CD14-positive monocyte (primary cell): ENCODE data around the gene CMTR2. TPM values are rescaled to one million over a fixed set of nuclear protein-coding genes. Genes with fewer than 3 reads are reported as not detected.

ENCODE experiments used
- DNase-seq, 3 donors: peaks; one replicate each; pipeline ENCODE4 v3.0.0-alpha.2; 2011 to 2022
- H2AFZ ChIP-seq: 2 replicates; pipeline ENCODE4 v1.6.0; 2012; ENCODE audit warnings: mild to moderate bottlenecking, low read depth, low read length, inconsistent platforms; ENCODE audit not compliant: insufficient read depth, poor library complexity, severe bottlenecking
- H3K27ac ChIP-seq, 2 donors: 1 replicate in 1 of 2; 2 replicates in 1 of 2; pipeline ENCODE4 v1.5.1; 2012 to 2013; ENCODE audit warnings: low read length in 2 of 2, control low read depth in 1 of 2, inconsistent platforms in 1 of 2, low read depth in 1 of 2, mild to moderate bottlenecking in 1 of 2
- H3K27me3 ChIP-seq, 2 donors: one replicate each; pipeline versions ENCODE4 v1.6.0 to v1.6.1; 2011 to 2013; ENCODE audit warnings: low read length in 2 of 2; ENCODE audit not compliant: control insufficient read depth in 2 of 2, insufficient read depth in 2 of 2
- H3K36me3 ChIP-seq, 2 donors: replicated peaks in 1 of 2; 1 replicate in 1 of 2; 2 replicates in 1 of 2; pipeline versions ENCODE4 v1.5.1 to v1.6.1; 2012 to 2013; ENCODE audit warnings: low read length in 2 of 2, control low read depth in 1 of 2, inconsistent platforms in 1 of 2, mild to moderate bottlenecking in 1 of 2; ENCODE audit not compliant: insufficient read depth in 2 of 2, control insufficient read depth in 1 of 2
- H3K4me1 ChIP-seq, 2 donors: 1 replicate in 1 of 2; 2 replicates in 1 of 2; pipeline versions ENCODE4 v1.5.1 to v1.6.1; 2012 to 2013; ENCODE audit warnings: low read length in 2 of 2, control low read depth in 1 of 2, inconsistent platforms in 1 of 2, mild to moderate bottlenecking in 1 of 2, moderate library complexity in 1 of 2; ENCODE audit not compliant: insufficient read depth in 2 of 2, control insufficient read depth in 1 of 2
- H3K4me2 ChIP-seq: replicated peaks from 2 replicates; pipeline ENCODE3; 2012; ENCODE audit warnings: low read length, moderate library complexity, mild to moderate bottlenecking; ENCODE audit not compliant: poor library complexity, severe bottlenecking; ENCODE audit errors: extremely low read depth
- H3K4me3 ChIP-seq, 3 experiments: fragments of 200-600 bp in 1 of 3; sonication (generic) in 1 of 3; replicated peaks in 1 of 3; 1 replicate in 2 of 3; 2 replicates in 1 of 3; pipeline ENCODE4 v1.5.1; 2011 to 2013; ENCODE audit warnings: low read length in 3 of 3, mild to moderate bottlenecking in 3 of 3, control low read depth in 2 of 3, low read depth in 2 of 3, inconsistent platforms in 1 of 3, moderate library complexity in 1 of 3
- H3K79me2 ChIP-seq: 2 replicates; pipeline ENCODE4 v1.6.0; 2012; ENCODE audit warnings: mild to moderate bottlenecking, control low read depth, inconsistent platforms, low read length, moderate library complexity; ENCODE audit not compliant: insufficient read depth
- H3K9ac ChIP-seq: 2 replicates; pipeline ENCODE4 v1.6.0; 2017; ENCODE audit warnings: low read length, mild to moderate bottlenecking; ENCODE audit not compliant: insufficient read depth, poor library complexity, severe bottlenecking
- H3K9me3 ChIP-seq, 2 donors: replicated peaks in 1 of 2; 1 replicate in 1 of 2; 2 replicates in 1 of 2; pipeline versions ENCODE4 v1.5.1 to v1.6.1; 2012 to 2013; ENCODE audit warnings: low read length in 2 of 2, control low read depth in 1 of 2; ENCODE audit not compliant: control insufficient read depth in 1 of 2, insufficient read depth in 1 of 2
- H4K20me1 ChIP-seq: 2 replicates; pipeline ENCODE4 v1.6.0; 2012; ENCODE audit warnings: mild to moderate bottlenecking, low read length, control low read depth, moderate library complexity; ENCODE audit not compliant: insufficient read depth
- H3K27ac Mint-ChIP-seq, 7 donors: one replicate each; pipeline ENCODE4 v1.8.0; 2020; ENCODE audit warnings: mild to moderate bottlenecking in 7 of 7, mixed read lengths in 7 of 7, moderate library complexity in 6 of 7, inconsistent platforms in 2 of 7
- H3K27me3 Mint-ChIP-seq, 3 donors: one replicate each; pipeline ENCODE4 v1.8.0; 2021 to 2022; ENCODE audit warnings: low read depth in 3 of 3, mild to moderate bottlenecking in 3 of 3, mixed read lengths in 3 of 3, moderate library complexity in 3 of 3, inconsistent platforms in 1 of 3
- H3K36me3 Mint-ChIP-seq, 2 donors: one replicate each; pipeline ENCODE4 v1.8.0; 2020; ENCODE audit warnings: mixed read lengths in 2 of 2, inconsistent platforms in 1 of 2, mild to moderate bottlenecking in 1 of 2
- H3K4me1 Mint-ChIP-seq: one replicate; pipeline ENCODE4 v1.8.0; 2020; ENCODE audit warnings: mild to moderate bottlenecking, mixed read lengths
- H3K4me3 Mint-ChIP-seq, 2 donors: one replicate each; pipeline ENCODE4 v1.8.0; 2020; ENCODE audit warnings: mild to moderate bottlenecking in 2 of 2, mixed read lengths in 2 of 2, moderate library complexity in 1 of 2
- H3K9me3 Mint-ChIP-seq, 7 donors: one replicate each; pipeline ENCODE4 v1.8.0; 2020 to 2022; ENCODE audit warnings: mixed read lengths in 7 of 7, mild to moderate bottlenecking in 6 of 7, moderate library complexity in 6 of 7, inconsistent platforms in 2 of 7
- CTCF ChIP-seq: fragments of 200-600 bp; IDR thresholded peaks from one replicate; pipeline ENCODE4 v1.8.0; 2022; ENCODE audit warnings: antibody characterized with exemption, mild to moderate bottlenecking
- WGBS: methylation state at CpG from one replicate; pipeline ENCODE4 v1.1.5; 2013; ENCODE audit warnings: missing lambda C conversion rate; ENCODE audit not compliant: insufficient coverage; 5-methylcytosine and 5-hydroxymethylcytosine counted together
- intact Hi-C, 2 donors: fragments of 100-400 bp; cut with micrococcal nuclease; formaldehyde crosslinking; loops; one replicate each; pipeline versions ENCODE4 v1.15.0 to v1.15.1; 2023
- polyA plus RNA-seq, 3 donors: library from polyadenylated mRNA; depleted of rRNA in 1 of 3; unstranded in 2 of 3; stranded (reverse) in 1 of 3; fragments of 300-500 nt in 2 of 3; fragments of >200 nt in 1 of 3; fragmentation: Illumina TruSeq in 2 of 3; gene quantifications; 1 replicate in 2 of 3; 2 replicates in 1 of 3; pipeline ENCODE4 v1.2.3, GENCODE V29; 2012 to 2021

Gene CMTR2
- polyA plus RNA-seq, 3 donors, result 4.3 to 12.7 (median 11.5) TPM

GRCh38 chr16:71338193-71338592 is 49.0 kb upstream of the CMTR2 start:
- no peaks in the 10 kb centered on the region for H3K36me3 ChIP-seq
- H3K79me2 ChIP-seq, result no peaks in the 10 kb centered on the region
- H3K27ac ChIP-seq, result no peak overlapping the region
- Mint-ChIP-seq H3K9me3 (peaks cover 0 to 4% (median 0%) of the 10 kb centered on the region in 7 donors), H3K27me3 (peaks cover 1 to 5% (median 5%) of the 10 kb centered on the region in 3 donors), H3K36me3 (no peaks in the 10 kb centered on the region), H3K4me3 (no peak overlapping the region), H3K27ac (no peak overlapping the region), H3K4me1 (no peaks in the 10 kb centered on the region)
- no peak overlapping the region for H3K4me2 ChIP-seq
- no peak for TF ChIP-seq CTCF
- H3K9me3 ChIP-seq, result no peaks in the 10 kb centered on the region
- no peaks in the 10 kb centered on the region for H4K20me1 ChIP-seq
- H2AFZ ChIP-seq, result no peak overlapping the region
- intact Hi-C loops, result no loop called here
- no peaks in the 10 kb centered on the region for H3K4me1 ChIP-seq
- no peak overlapping the region for H3K9ac ChIP-seq
- WGBS, result 83% methylated on average over 1 of the region's 2 CpGs
- H3K27me3 ChIP-seq, result no peaks in the 10 kb centered on the region
- DNase-seq, result no peak
- H3K4me3 ChIP-seq, result no peak overlapping the region

DNA sequence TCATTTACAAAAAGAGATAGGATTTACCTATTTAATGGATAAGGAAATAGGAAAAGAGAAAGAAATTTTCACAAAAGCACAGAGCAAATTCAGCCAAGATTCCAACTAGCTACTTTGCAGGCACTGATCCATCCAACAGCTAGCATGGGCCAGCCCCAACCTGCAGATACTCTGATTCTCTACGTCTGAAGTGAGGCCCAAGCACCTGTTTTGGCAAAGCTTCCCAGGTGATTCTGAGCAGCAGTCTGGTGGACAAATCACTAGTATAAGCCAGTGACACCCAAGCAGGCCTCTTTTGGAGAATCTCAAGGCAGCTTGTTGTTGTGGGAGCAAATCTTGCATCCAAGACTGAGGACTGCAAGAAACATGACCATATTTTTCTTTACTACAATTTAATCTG is 48.4 kb upstream of the CMTR2 start:
- Mint-ChIP-seq H3K27me3 (peaks cover 1 to 5% (median 5%) of the 10 kb centered on the region in 3 donors), H3K36me3 (no peaks in the 10 kb centered on the region)
- H2AFZ ChIP-seq, result no peak overlapping the region

More for the DNA sequence above, 48.4 kb upstream of the CMTR2 start:
- WGBS, result no CpG with 5 or more reads among the region's 1 CpG
- no peaks in the 10 kb centered on the region for H3K36me3 ChIP-seq
- H3K9me3 ChIP-seq, result no peaks in the 10 kb centered on the region
- intact Hi-C loops, result no loop called here
- Mint-ChIP-seq H3K27ac (no peak overlapping the region), H3K4me3 (no peak overlapping the region), H3K9me3 (peaks cover 0 to 4% (median 0%) of the 10 kb centered on the region in 7 donors), H3K4me1 (no peaks in the 10 kb centered on the region)
- no peaks in the 10 kb centered on the region for H4K20me1 ChIP-seq
- no peaks in the 10 kb centered on the region for H3K4me1 ChIP-seq
- DNase-seq, result no peak
- no peaks in the 10 kb centered on the region for H3K27me3 ChIP-seq
- TF ChIP-seq CTCF, result no peak
- H3K9ac ChIP-seq, result no peak overlapping the region
- no peak overlapping the region for H3K27ac ChIP-seq
- no peak overlapping the region for H3K4me3 ChIP-seq
- no peak overlapping the region for H3K4me2 ChIP-seq
- H3K79me2 ChIP-seq, result no peaks in the 10 kb centered on the region
